ENCODE data around the gene ADAMTS15. TPM values are rescaled to one million over a fixed set of nuclear protein-coding genes. Genes with fewer than 3 reads are reported as not detected.

ADAMTS15 gene
- total RNA-seq, 2 experiments from 2014 or later = 0.05 to 0.08 TPM

DNA sequence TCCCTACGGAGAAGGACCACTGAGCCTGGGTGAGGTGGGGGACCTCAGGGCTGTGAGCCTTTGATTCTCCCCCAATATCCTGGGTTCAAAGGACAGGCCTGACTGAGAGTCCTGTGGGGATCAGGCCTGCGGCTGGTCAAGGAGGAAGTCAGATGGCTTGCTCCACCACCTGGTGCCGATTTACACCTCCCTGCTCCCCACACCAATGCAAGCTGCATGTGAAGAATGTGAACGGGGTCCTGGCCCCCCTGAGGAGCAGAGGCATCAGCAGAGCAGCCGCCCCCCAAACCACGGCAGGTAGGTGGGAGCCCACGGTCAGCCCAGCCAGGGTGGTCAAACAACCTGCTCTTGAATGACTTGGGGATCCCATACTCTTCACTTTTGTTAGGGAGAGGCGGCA, 26.7 kb upstream of the ADAMTS15 start:
- H3K36me3 Mint-ChIP-seq (ENCODE audit: low read depth) = no peaks in the 10 kb centered on the region
- ATAC-seq (no peak), DNase-seq (no peak)
- H3K27me3 Mint-ChIP-seq (ENCODE audit: low read depth) = peaks cover 16% of the 10 kb centered on the region
- CTCF ChIA-PET = no interaction called here
- H3K27ac Mint-ChIP-seq = no peak overlapping the region
- POLR2A ChIA-PET = no interaction called here
- H3K4me1 Mint-ChIP-seq (ENCODE audit: low read depth) = no peaks in the 10 kb centered on the region
- H3K4me3 Mint-ChIP-seq = no peak overlapping the region
- H3K9me3 Mint-ChIP-seq (ENCODE audit: insufficient read depth) = no peaks in the 10 kb centered on the region

- Mint-ChIP-seq H3K36me3 (ENCODE audit: low read depth) (no peaks in the 10 kb centered on the region), H3K4me1 (ENCODE audit: low read depth) (peaks cover 5% of the 10 kb centered on the region), H3K9me3 (ENCODE audit: insufficient read depth) (no peaks in the 10 kb centered on the region), H3K27me3 (ENCODE audit: low read depth) (peaks cover 23% of the 10 kb centered on the region), H3K4me3 (no peak overlapping the region), H3K27ac (no peak overlapping the region)
- ATAC-seq = no peak
- POLR2A ChIA-PET = no interaction called here
- no peak for DNase-seq
- CTCF ChIA-PET = no interaction called here
Measured at GRCh38 chr11:130422251-130422995, 26.0 kb upstream of the ADAMTS15 start.

DNA sequence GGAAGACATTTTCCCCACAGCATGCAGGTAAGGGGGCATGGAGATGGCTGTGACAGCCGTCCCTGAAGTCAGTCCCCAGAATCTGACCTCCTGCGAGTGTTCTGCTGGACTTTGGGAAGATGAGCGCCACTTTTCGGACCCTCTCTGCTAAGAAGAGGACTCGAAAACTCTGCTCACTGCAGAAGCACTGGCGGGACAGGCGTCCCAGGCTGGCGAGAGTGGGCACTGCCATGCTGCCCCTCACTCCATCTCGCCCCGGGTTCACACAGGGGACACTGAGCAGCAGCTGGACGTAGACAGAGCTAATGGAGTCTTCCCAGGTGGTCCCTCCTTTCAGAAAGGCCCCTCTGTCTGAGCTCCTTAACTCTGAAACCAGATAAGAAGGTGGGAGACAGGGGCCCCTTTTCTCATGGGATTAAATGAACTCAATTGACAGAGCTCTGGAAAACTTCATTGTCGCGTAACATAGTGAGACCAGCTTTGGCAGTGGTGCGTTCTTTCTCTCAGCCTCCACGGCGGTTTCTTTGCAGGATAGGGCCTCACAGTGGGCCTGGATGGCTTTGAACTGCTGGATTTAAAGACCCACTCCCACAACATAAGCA, 24.8 kb upstream of the ADAMTS15 start:
- H3K27me3 Mint-ChIP-seq (ENCODE audit: low read depth) = peaks cover 26% of the 10 kb centered on the region
- POLR2A ChIA-PET = no interaction called here
- H3K27ac Mint-ChIP-seq = no peak overlapping the region
- ATAC-seq (no peak), DNase-seq (no peak)
- CTCF ChIA-PET = interaction anchor here (1.3 kb wide), 1 partner anchor 438 kb away, joined by 5 read pairs; no protein-coding TSS in a partner anchor
- peaks cover 7% of the 10 kb centered on the region for H3K4me1 Mint-ChIP-seq (ENCODE audit: low read depth)
- H3K9me3 Mint-ChIP-seq (ENCODE audit: insufficient read depth) = no peaks in the 10 kb centered on the region
- no peaks in the 10 kb centered on the region for H3K36me3 Mint-ChIP-seq (ENCODE audit: low read depth)
- H3K4me3 Mint-ChIP-seq = no peak overlapping the region

DNA sequence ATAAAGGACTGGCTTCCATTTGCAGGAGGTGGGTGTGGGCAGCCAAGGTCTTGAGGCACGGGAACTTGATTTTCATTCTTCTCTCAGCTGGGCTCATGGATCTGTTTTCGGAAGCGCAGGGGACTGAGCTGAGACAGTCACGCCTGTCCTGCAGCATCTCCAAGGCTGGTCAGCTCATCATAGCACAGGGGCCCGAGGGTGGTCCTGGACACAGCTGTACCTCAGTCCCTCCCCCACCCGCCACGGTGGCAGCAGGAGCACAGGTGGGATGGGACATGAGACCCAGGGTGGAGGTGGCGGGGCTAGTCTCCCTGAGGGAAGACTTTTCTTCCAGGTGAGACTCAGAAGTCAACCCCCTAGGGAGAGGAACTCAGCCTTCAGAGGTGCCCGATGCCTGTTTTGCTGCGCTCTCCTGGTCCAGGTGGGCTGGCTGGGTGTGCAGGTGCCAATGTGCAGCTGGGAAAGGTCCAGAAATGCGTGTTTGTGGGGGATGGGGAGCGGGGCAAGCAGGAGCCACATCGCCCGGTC, 23.8 kb upstream of the ADAMTS15 start:
- ATAC-seq (no peak), DNase-seq (no peak)
- Mint-ChIP-seq H3K4me1 (ENCODE audit: low read depth) (peaks cover 12% of the 10 kb centered on the region), H3K36me3 (ENCODE audit: low read depth) (no peaks in the 10 kb centered on the region), H3K27me3 (ENCODE audit: low read depth) (peaks cover 36% of the 10 kb centered on the region), H3K27ac (no peak overlapping the region), H3K4me3 (no peak overlapping the region), H3K9me3 (ENCODE audit: insufficient read depth) (no peaks in the 10 kb centered on the region)
- POLR2A ChIA-PET = no interaction called here
- CTCF ChIA-PET = interaction anchor here (1.3 to 3.5 kb wide), 2 partner anchors 437 to 438 kb away, joined by 5 to 21 read pairs; no protein-coding TSS in a partner anchor

DNA sequence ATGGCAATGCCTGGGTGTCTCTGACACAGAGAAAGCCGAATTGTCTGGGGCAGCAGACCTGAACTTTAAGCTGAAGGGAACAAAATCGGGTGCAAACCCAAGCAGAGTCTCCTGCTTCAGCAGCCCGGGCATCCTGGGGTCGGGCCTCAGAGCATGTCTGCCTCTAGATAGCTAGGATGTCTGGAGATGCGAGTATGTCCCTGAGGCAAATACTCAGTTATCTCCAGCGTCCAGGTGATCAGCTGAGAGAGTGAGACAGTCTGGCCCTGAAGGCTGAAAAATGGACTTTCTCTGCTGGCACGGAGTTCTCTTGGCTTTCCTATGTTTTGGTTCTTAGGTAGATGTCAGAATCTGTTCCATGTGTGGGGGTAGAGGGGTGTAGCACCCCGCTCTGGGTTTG, 23.3 kb upstream of the ADAMTS15 start:
- no peak for ATAC-seq
- DNase-seq = no peak
- ChIA-PET POLR2A (no interaction called here), CTCF (interaction anchor here (1.3 to 3.5 kb wide), 3 partner anchors 10 to 438 kb away, joined by 5 to 21 read pairs (median 12); no protein-coding TSS in a partner anchor)
- Mint-ChIP-seq H3K27ac (no peak overlapping the region), H3K27me3 (ENCODE audit: low read depth) (peaks cover 41% of the 10 kb centered on the region), H3K9me3 (ENCODE audit: insufficient read depth) (no peaks in the 10 kb centered on the region), H3K4me3 (no peak overlapping the region), H3K4me1 (ENCODE audit: low read depth) (peaks cover 12% of the 10 kb centered on the region), H3K36me3 (ENCODE audit: low read depth) (no peaks in the 10 kb centered on the region)

GRCh38 chr11:130426223-130426836, 22.1 kb upstream of the ADAMTS15 start:
- no peak overlapping the region for H3K4me3 Mint-ChIP-seq
- H3K9me3 Mint-ChIP-seq (ENCODE audit: insufficient read depth) = no peaks in the 10 kb centered on the region
- POLR2A ChIA-PET = no interaction called here

GRCh38 chr11:130426837-130427341, 21.6 kb upstream of the ADAMTS15 start:
- ChIA-PET POLR2A (no interaction called here), CTCF (interaction anchor here (2.2 to 3.5 kb wide), 2 partner anchors 214 to 436 kb away, joined by 12 to 21 read pairs; no protein-coding TSS in a partner anchor)
- no peaks in the 10 kb centered on the region for H3K36me3 Mint-ChIP-seq (ENCODE audit: low read depth)
- H3K4me1 Mint-ChIP-seq (ENCODE audit: low read depth) = peaks cover 12% of the 10 kb centered on the region
- no peak for ATAC-seq
- no peak overlapping the region for H3K4me3 Mint-ChIP-seq
- H3K27me3 Mint-ChIP-seq (ENCODE audit: low read depth) = peaks cover 46% of the 10 kb centered on the region
- no peak for DNase-seq
- no peaks in the 10 kb centered on the region for H3K9me3 Mint-ChIP-seq (ENCODE audit: insufficient read depth)
- no peak overlapping the region for H3K27ac Mint-ChIP-seq

More at GRCh38 chr11:130426223-130426836, 22.1 kb upstream of the ADAMTS15 start:
- Mint-ChIP-seq H3K36me3 (ENCODE audit: low read depth) (no peaks in the 10 kb centered on the region), H3K4me1 (ENCODE audit: low read depth) (peaks cover 12% of the 10 kb centered on the region), H3K27ac (no peak overlapping the region), H3K27me3 (ENCODE audit: low read depth) (peaks cover 45% of the 10 kb centered on the region)
- CTCF ChIA-PET = interaction anchor here (1.3 to 3.5 kb wide), 3 partner anchors 8 to 436 kb away, joined by 5 to 21 read pairs (median 12); no protein-coding TSS in a partner anchor
- DNase-seq (no peak), ATAC-seq (no peak)

GRCh38 chr11:130427581-130428315, 20.7 kb upstream of the ADAMTS15 start:
- H3K27ac Mint-ChIP-seq = no peak overlapping the region
- no peak overlapping the region for H3K4me3 Mint-ChIP-seq
- peaks cover 49% of the 10 kb centered on the region for H3K27me3 Mint-ChIP-seq (ENCODE audit: low read depth)
- POLR2A ChIA-PET = no interaction called here
- H3K4me1 Mint-ChIP-seq (ENCODE audit: low read depth) = peaks cover 12% of the 10 kb centered on the region
- no peaks in the 10 kb centered on the region for H3K9me3 Mint-ChIP-seq (ENCODE audit: insufficient read depth)
- no peak for DNase-seq
- no peaks in the 10 kb centered on the region for H3K36me3 Mint-ChIP-seq (ENCODE audit: low read depth)
- ATAC-seq = peak; percentile 35
- CTCF ChIA-PET = interaction anchor here (3.5 kb wide), 1 partner anchor 435 kb away, joined by 21 read pairs; no protein-coding TSS in a partner anchor

- no peaks in the 10 kb centered on the region for H3K36me3 Mint-ChIP-seq (ENCODE audit: low read depth)
- H3K4me1 Mint-ChIP-seq (ENCODE audit: low read depth) = peaks cover 12% of the 10 kb centered on the region
- H3K9me3 Mint-ChIP-seq (ENCODE audit: insufficient read depth) = no peaks in the 10 kb centered on the region
- H3K27ac Mint-ChIP-seq = no peak within 1 kb of the TSS
- ChIA-PET POLR2A (no interaction called here), CTCF (interaction anchor here (5.7 to 12.0 kb wide), 2 partner anchors 216 to 433 kb away, joined by 32 to 252 read pairs; no protein-coding TSS in a partner anchor)
- no peak for DNase-seq
- ATAC-seq = peak; percentile 43
- H3K27me3 Mint-ChIP-seq (ENCODE audit: low read depth) = peaks cover 52% of the 10 kb centered on the region
- H3K4me3 Mint-ChIP-seq = peak within 1 kb of the TSS; percentile 51
Measured at GRCh38 chr11:130428316-130429119, 19.9 kb upstream of the ADAMTS15 start, which contains the start of gene ADAMTS8. TSS of gene ADAMTS8 (minus strand) at chr11:130428609. CDS start at chr11:130428286, 323 bp downstream.

DNA sequence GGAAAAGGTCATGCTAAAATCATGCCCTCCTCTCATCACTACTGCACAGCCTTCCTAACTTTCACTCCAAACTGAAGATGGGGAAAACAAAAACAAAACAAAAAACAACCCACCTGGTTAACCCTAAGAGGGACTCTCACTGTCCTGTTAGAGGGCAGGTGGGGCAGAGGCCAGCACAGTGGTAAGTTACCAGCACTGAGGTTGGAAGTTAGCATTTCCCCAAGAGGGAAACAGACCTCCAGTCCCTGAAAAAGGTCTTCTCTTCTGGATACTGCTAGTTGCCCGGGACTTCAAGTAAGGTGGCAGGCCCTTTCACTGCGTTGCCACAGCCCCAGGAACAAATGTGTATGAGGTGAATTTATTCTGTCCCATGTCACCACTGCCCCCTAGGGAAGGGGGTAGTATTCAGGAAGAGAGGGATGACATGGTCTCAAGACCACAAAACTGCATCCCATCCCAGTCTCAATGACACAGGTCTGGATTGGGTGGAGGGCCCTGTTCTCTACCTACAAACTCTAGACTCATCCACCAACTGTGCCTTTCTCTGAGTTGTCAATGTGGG, 19.2 kb upstream of the ADAMTS15 start:
- Mint-ChIP-seq H3K36me3 (ENCODE audit: low read depth) (no peaks in the 10 kb centered on the region), H3K9me3 (ENCODE audit: insufficient read depth) (no peaks in the 10 kb centered on the region), H3K27me3 (ENCODE audit: low read depth) (peaks cover 52% of the 10 kb centered on the region), H3K27ac (no peak overlapping the region), H3K4me3 (no peak overlapping the region), H3K4me1 (ENCODE audit: low read depth) (peaks cover 12% of the 10 kb centered on the region)
- ChIA-PET CTCF (interaction anchor here (1.9 to 12.0 kb wide), 4 partner anchors 10 to 432 kb away, joined by 6 to 252 read pairs (median 20); no protein-coding TSS in a partner anchor), POLR2A (no interaction called here)
- no peak for ATAC-seq
- DNase-seq = no peak

Measured in activated CD8-positive, alpha-beta T cell treated with anti-CD3 and anti-CD28 coated beads, Interleukin-2, amount 10 ng/mL, durations not matched to agents 7 days and 5 days (primary cell).